Femur (tissue), 1 donor: ENCODE results near the gene VIPAS39.

Experiments used
- DNase-seq: peaks from one replicate; pipeline ENCODE4 v3.0.0-alpha.2; 2017

The VIPAS39 gene

GRCh38 chr14:77390188-77390587 is 67.2 kb downstream of the VIPAS39 start:
- DNase-seq: no peak

DNA sequence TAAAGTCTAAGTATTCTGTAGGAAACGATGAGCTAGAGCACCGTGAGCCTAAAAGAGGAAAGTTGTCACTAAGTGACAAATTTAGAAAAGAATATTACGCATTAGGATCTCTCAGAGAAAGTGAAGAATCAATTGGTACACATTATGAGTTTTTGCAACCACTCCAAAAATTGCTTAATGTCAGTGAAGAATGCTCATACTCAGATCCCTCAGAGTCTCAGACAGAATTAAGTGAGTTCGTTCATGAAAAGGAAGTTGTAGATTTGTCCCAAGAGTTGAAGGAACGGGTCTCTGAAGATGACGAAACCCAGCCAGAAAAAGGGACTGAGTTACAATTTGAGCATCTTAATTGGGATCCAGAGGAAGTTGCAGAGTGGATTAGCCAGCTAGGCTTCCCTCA is 78.7 kb downstream of the VIPAS39 start:
- no peak for DNase-seq

- no peak for DNase-seq
Measured at GRCh38 chr14:77377502-77377844, 79.9 kb downstream of the VIPAS39 start.

DNA sequence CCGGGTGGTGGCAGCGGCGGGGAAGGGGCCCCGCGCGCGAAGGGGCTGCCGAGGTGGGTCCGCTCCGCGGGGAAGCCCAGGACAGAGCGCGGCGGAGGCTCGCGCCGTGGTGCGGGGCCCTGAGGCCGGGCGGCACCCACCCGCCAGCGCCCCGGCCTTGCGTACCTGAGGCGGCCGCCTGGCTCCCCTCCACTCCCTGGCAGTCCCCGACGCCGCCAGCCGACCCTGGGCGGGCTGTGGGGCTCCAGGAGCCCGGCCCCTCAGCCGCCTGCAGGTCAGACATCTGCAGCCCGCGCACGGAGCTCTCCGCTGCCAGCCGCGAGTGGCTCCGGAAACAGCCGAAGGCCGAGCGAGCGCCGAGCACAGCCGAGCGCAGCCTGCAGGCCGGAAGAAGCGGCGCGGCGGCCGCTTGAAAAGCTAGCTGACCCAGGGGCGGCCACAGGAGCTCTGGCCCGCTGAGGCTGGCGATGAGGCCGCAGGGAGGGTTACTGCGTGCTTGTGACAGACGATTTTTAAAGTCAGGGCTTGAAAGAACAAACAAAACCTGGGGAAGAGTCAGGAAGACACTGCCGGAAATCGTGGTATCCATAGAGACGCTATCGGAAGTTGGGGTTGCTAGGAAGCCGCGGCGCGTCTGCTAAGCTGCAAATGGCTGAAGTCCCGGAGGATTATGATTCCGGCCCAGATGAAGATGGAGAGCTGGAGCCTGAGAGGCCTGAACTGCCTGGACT is 80.5 kb downstream of the VIPAS39 start, which contains the start of the genes SAMD15 and TMED8:
SAMD15 (plus strand) TSS at position 609 of the 731 bp plus-strand sequence; CDS start at position 649, 40 bp downstream.
TMED8 (minus strand) TSS at position 324 of the 731 bp plus-strand sequence; CDS start at position 283, 41 bp downstream.
- DNase-seq: peak; percentile 93
